GM21447 (cell line): Measurements from ENCODE around the gene SLC26A3.

ENCODE experiments used
- ATAC-seq: cut with Tn5 transposase; IDR thresholded peaks from one replicate; pipeline ENCODE4 v1.9.1; 2021; ENCODE audit not compliant: unreplicated experiment

The SLC26A3 gene

GRCh38 chr7:107751113-107751512 is 51.9 kb downstream of the SLC26A3 start:
- ATAC-seq: no peak

GRCh38 chr7:107746006-107746405 is 57.0 kb downstream of the SLC26A3 start:
- ATAC-seq: no peak

GRCh38 chr7:107744345-107744750 is 58.7 kb downstream of the SLC26A3 start:
- peak; percentile 39 for ATAC-seq

GRCh38 chr7:107743567-107744344 is 59.3 kb downstream of the SLC26A3 start, which contains the start of gene CBLL1:
TSS of gene CBLL1 (plus strand) at chr7:107744142. CDS start at chr7:107744164, 22 bp downstream.
- peak; percentile 88 for ATAC-seq

- peak; percentile 42 for ATAC-seq
These were observed 60.1 kb downstream of the SLC26A3 start for GRCh38 chr7:107742678-107743566.

GRCh38 chr7:107728276-107728675 is 74.7 kb downstream of the SLC26A3 start:
- ATAC-seq: no peak

- no peak for ATAC-seq
These were observed 76.5 kb downstream of the SLC26A3 start for GRCh38 chr7:107726356-107727130.

- no peak for ATAC-seq
These were observed 77.8 kb downstream of the SLC26A3 start for GRCh38 chr7:107725138-107725740.

GRCh38 chr7:107723255-107723654 is 79.8 kb downstream of the SLC26A3 start:
- no peak for ATAC-seq

- no peak for ATAC-seq
These were observed 81.7 kb downstream of the SLC26A3 start for GRCh38 chr7:107721286-107721685.

GRCh38 chr7:107718456-107719193 is 84.4 kb downstream of the SLC26A3 start:
- ATAC-seq: no peak

- no peak for ATAC-seq
These were observed 87.5 kb downstream of the SLC26A3 start for GRCh38 chr7:107715531-107715930.
